DOHH2 (cell line): Measurements from ENCODE around the gene CDK5R1.

ENCODE experiments used
- EZH2phosphoT487 ChIP-seq: fragments of 200-600 bp; sonication (generic); IDR thresholded peaks from 2 replicates; pipeline ENCODE4 v1.6.1; 2017; ENCODE audit warnings: borderline replicate concordance, mild to moderate bottlenecking, antibody characterized with exemption, low read length, moderate library complexity, mixed read lengths
- TF ChIP-seq, protein P1 (sequence below): fragments of 200-600 bp; sonication (generic); IDR thresholded peaks from one replicate; pipeline ENCODE4 v1.5.1; 2014; ENCODE audit warnings: antibody characterized with exemption, mild to moderate bottlenecking, low read depth, low read length; ENCODE audit not compliant: poor library complexity, severe bottlenecking

GRCh38 chr17:32516940-32517701, 30.3 kb downstream of the CDK5R1 start:
- TF ChIP-seq, protein P1, sequence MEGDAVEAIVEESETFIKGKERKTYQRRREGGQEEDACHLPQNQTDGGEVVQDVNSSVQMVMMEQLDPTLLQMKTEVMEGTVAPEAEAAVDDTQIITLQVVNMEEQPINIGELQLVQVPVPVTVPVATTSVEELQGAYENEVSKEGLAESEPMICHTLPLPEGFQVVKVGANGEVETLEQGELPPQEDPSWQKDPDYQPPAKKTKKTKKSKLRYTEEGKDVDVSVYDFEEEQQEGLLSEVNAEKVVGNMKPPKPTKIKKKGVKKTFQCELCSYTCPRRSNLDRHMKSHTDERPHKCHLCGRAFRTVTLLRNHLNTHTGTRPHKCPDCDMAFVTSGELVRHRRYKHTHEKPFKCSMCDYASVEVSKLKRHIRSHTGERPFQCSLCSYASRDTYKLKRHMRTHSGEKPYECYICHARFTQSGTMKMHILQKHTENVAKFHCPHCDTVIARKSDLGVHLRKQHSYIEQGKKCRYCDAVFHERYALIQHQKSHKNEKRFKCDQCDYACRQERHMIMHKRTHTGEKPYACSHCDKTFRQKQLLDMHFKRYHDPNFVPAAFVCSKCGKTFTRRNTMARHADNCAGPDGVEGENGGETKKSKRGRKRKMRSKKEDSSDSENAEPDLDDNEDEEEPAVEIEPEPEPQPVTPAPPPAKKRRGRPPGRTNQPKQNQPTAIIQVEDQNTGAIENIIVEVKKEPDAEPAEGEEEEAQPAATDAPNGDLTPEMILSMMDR, result no peak
- TF ChIP-seq EZH2phosphoT487, result peak; percentile 42; the same call in 1 of the 2 replicates
